HL-60 (cell line): ENCODE measurements around the gene SVBP.

ENCODE experiments used
- DNase-seq, 2 experiments: peaks; one replicate each; pipeline ENCODE4 v3.0.0-alpha.2; 2010 to 2020; ENCODE audit warnings: low read depth in 1 of 2, low spot score in 1 of 2
- H3K27ac ChIP-seq: fragments of 250-450 bp; sonication (Bioruptor Pico); replicated peaks from 2 replicates; pipeline ENCODE4 v1.5.1; 2020; ENCODE audit warnings: mild to moderate bottlenecking, moderate library complexity
- H3K27me3 ChIP-seq: fragments of 250-450 bp; sonication (Bioruptor Pico); 2 replicates; pipeline ENCODE4 v1.5.1; 2021; ENCODE audit warnings: mild to moderate bottlenecking, moderate library complexity; ENCODE audit not compliant: insufficient read depth, poor library complexity, severe bottlenecking
- H3K4me3 ChIP-seq: replicated peaks from 2 replicates; pipeline ENCODE4 v1.5.1; 2011; ENCODE audit warnings: mild to moderate bottlenecking, control low read depth, low read length; ENCODE audit not compliant: insufficient read depth
- CTCF ChIP-seq: IDR thresholded peaks from one replicate; pipeline ENCODE4 v1.5.1; 2011; ENCODE audit warnings: low read length, control low read depth, inconsistent platforms; ENCODE audit not compliant: insufficient read depth
- GABPA ChIP-seq: IDR thresholded peaks from 2 replicates; pipeline ENCODE4 v1.6.1; 2012; ENCODE audit warnings: low read depth
- POLR2AphosphoS5 ChIP-seq: IDR thresholded peaks from 2 replicates; pipeline ENCODE4 v1.6.1; 2012; ENCODE audit warnings: low read depth
- REST ChIP-seq: IDR thresholded peaks from 2 replicates; pipeline ENCODE4 v1.6.1; 2012; ENCODE audit warnings: low read depth; ENCODE audit not compliant: insufficient replicate concordance
- SPI1 ChIP-seq: IDR thresholded peaks from 2 replicates; pipeline ENCODE4 v1.6.1; 2012; ENCODE audit warnings: low read depth, mild to moderate bottlenecking, borderline replicate concordance

The SVBP gene

GRCh38 chr1:42849944-42850343 is 32.7 kb upstream of the SVBP start:
- TF ChIP-seq REST, result no peak
- no peak for TF ChIP-seq CTCF
- TF ChIP-seq SPI1, result no peak
- no peak overlapping the region for H3K4me3 ChIP-seq
- DNase-seq, result no peak
- no peaks in the 10 kb centered on the region for H3K27me3 ChIP-seq
- H3K27ac ChIP-seq, result no peak overlapping the region

GRCh38 chr1:42848823-42849537 is 31.8 kb upstream of the SVBP start:
- no peak for DNase-seq
- Histone ChIP-seq H3K4me3 (no peak overlapping the region), H3K27me3 (no peaks in the 10 kb centered on the region), H3K27ac (no peak overlapping the region)
- TF ChIP-seq SPI1, result no peak
- no peak for TF ChIP-seq GABPA
- no peak for TF ChIP-seq CTCF
- no peak for TF ChIP-seq REST
- no peak for TF ChIP-seq POLR2AphosphoS5

GRCh38 chr1:42847721-42848460 is 30.7 kb upstream of the SVBP start:
- Histone ChIP-seq H3K4me3 (no peak overlapping the region), H3K27me3 (no peaks in the 10 kb centered on the region), H3K27ac (no peak overlapping the region)
- TF ChIP-seq REST (no peak), POLR2AphosphoS5 (no peak), CTCF (no peak), SPI1 (no peak), GABPA (no peak)
- DNase-seq, result no peak
